Uterus (tissue), 4 donors: ENCODE data around the gene COL23A1. TPM values are rescaled to one million over a fixed set of nuclear protein-coding genes. Genes with fewer than 3 reads are reported as not detected.
A peak's percentile ranks its signal among the peaks of the same experiment; 100 is the strongest.

Source experiments
- DNase-seq, 2 donors: peaks; one replicate each; pipeline ENCODE4 v3.0.0-alpha.2; 2019 to 2020
- H3K27ac ChIP-seq, 2 donors: fragments of 200-600 bp; sonication (generic); 1 replicate in 1 of 2; 2 replicates in 1 of 2; pipeline ENCODE4 v1.5.1; 2016 to 2018
- H3K27me3 ChIP-seq, 2 donors: fragments of 200-600 bp; sonication (generic); one replicate each; pipeline ENCODE4 v1.5.1; 2018 to 2019; ENCODE audit warnings: control low read depth in 1 of 2
- H3K36me3 ChIP-seq, 2 donors: fragments of 200-600 bp; sonication (generic); one replicate each; pipeline ENCODE4 v1.5.1; 2019; ENCODE audit warnings: control low read depth in 1 of 2
- H3K4me1 ChIP-seq, 2 donors: fragments of 200-600 bp; sonication (generic); one replicate each; pipeline ENCODE4 v1.5.1; 2018 to 2019; ENCODE audit warnings: control low read depth in 1 of 2
- H3K4me3 ChIP-seq, 2 donors: fragments of 200-600 bp; sonication (generic); 1 replicate in 1 of 2; 2 replicates in 1 of 2; pipeline ENCODE4 v1.5.1; 2018 to 2019; ENCODE audit warnings: mild to moderate bottlenecking in 1 of 2
- H3K9me3 ChIP-seq, 2 donors: fragments of 200-600 bp; sonication (generic); one replicate each; pipeline ENCODE4 v1.5.1; 2019; ENCODE audit warnings: control low read depth in 1 of 2
- CTCF ChIP-seq, 4 experiments: fragments of 200-600 bp in 2 of 4; fragments of 450-650 bp in 2 of 4; sonication (generic) in 2 of 4; IDR thresholded peaks; one replicate each; pipeline ENCODE4 v1.5.1; 2016 to 2019; ENCODE audit warnings: antibody characterized with exemption in 4 of 4, mild to moderate bottlenecking in 2 of 4, moderate library complexity in 1 of 4
- POLR2A ChIP-seq, 2 donors: fragments of 450-650 bp; IDR thresholded peaks; one replicate each; pipeline ENCODE4 v1.6.1; 2016; ENCODE audit warnings: antibody characterized with exemption in 2 of 2, mild to moderate bottlenecking in 1 of 2, moderate library complexity in 1 of 2
- intact Hi-C: fragments of 100-400 bp; cut with DNase I; formaldehyde crosslinking; loops from one replicate; pipeline ENCODE4 v1.15.1; 2023; ENCODE audit warnings: low total_unique reads
- total RNA-seq, 4 donors: library from RNA; depleted of rRNA in 3 of 4; stranded (reverse); fragments of >200 nt in 3 of 4; gene quantifications; one replicate each; pipeline versions ENCODE4 v1.1.0 to v1.2.4, GENCODE V29; 2014 to 2023
- donor health status: DM: yes; HTN: yes; CAD: no.

COL23A1 gene
- total RNA-seq, 4 donors from 2014 or later: 0.85 to 7.6 (median 2.0) TPM; not detected in 1

GRCh38 chr5:178365501-178366440 lies 224.4 kb downstream of the COL23A1 start:
- H3K27me3 ChIP-seq: no peaks in the 10 kb centered on the region
- H3K9me3 ChIP-seq: no peaks in the 10 kb centered on the region
- H3K4me1 ChIP-seq: no peaks in the 10 kb centered on the region
- DNase-seq: no peak
- no peak overlapping the region for H3K27ac ChIP-seq
- no peaks in the 10 kb centered on the region for H3K36me3 ChIP-seq
- no peak for TF ChIP-seq CTCF (IDR thresholded peaks at IDR 0.05)
- no peak for TF ChIP-seq POLR2A (IDR thresholded peaks at IDR 0.05)
- intact Hi-C loops: no loop called here
- H3K4me3 ChIP-seq: no peak overlapping the region

- no peaks in the 10 kb centered on the region for H3K27me3 ChIP-seq
- TF ChIP-seq CTCF (IDR thresholded peaks at IDR 0.05): no peak
- no peak for TF ChIP-seq POLR2A (IDR thresholded peaks at IDR 0.05)
- H3K36me3 ChIP-seq: no peaks in the 10 kb centered on the region
- no peak overlapping the region for H3K4me3 ChIP-seq
- no peak overlapping the region for H3K27ac ChIP-seq
- intact Hi-C loops: no loop called here
- DNase-seq: no peak
- H3K4me1 ChIP-seq: no peaks in the 10 kb centered on the region
- H3K9me3 ChIP-seq: no peaks in the 10 kb centered on the region
Measured at GRCh38 chr5:178364326-178364675, 225.9 kb downstream of the COL23A1 start.

- Histone ChIP-seq H3K36me3 (no peaks in the 10 kb centered on the region), H3K27me3 (no peaks in the 10 kb centered on the region), H3K9me3 (no peaks in the 10 kb centered on the region), H3K4me1 (no peaks in the 10 kb centered on the region), H3K27ac (peak overlapping the region in 1 of 2 donors; percentile 10), H3K4me3 (no peak overlapping the region)
- TF ChIP-seq POLR2A (IDR thresholded peaks at IDR 0.05) (no peak), CTCF (IDR thresholded peaks at IDR 0.05) (no peak)
- DNase-seq: peak in 1 of 2 donors; percentile 32
- intact Hi-C loops: no loop called here
Measured at GRCh38 chr5:178363501-178364325, 226.5 kb downstream of the COL23A1 start.

DNA sequence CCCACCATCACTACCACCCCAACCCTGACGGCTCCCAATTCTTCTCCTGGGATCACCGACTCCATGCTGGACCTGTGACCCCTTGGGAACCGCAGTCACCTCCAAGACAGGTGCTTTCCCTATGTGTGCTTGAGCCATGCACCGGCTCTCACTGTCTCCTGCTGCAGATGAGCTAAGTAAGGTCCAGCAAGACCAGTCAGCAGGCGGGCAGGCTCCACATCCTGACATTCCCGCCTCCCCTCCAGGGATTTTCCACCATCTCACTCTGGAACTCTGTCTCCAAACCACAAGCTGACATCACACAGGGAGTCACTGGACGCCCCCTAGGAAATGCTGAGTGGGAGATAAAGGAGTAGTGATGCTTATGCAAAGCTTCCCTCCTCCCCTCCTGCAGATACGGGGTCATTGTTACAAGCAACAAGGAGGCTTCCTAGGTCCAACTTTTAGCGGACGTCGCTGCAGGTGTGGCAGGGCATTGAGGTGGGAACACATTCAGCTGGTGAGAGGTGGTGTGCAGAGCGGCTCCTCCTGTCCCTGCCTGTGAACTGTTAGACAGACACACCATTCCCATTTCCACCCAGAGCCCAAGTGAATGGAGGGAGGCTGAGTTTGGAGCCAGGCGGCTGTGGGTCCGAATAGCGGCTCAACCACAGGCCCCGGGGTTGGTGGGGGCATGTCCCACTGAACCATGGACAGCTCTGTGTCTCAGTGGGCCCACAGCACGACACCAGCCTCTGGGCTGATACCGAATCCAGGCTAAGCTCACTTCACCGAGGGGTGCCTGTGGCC lies 228.3 kb downstream of the COL23A1 start:
- Histone ChIP-seq H3K27me3 (no peaks in the 10 kb centered on the region), H3K4me3 (no peak overlapping the region), H3K9me3 (no peaks in the 10 kb centered on the region), H3K36me3 (no peaks in the 10 kb centered on the region), H3K4me1 (no peaks in the 10 kb centered on the region), H3K27ac (no peak overlapping the region)
- intact Hi-C loops: no loop called here
- DNase-seq: no peak
- TF ChIP-seq POLR2A (IDR thresholded peaks at IDR 0.05) (no peak), CTCF (IDR thresholded peaks at IDR 0.05) (no peak)
